K562 (cell line): ENCODE results near the gene MED16. TPM values are rescaled to one million over a fixed set of nuclear protein-coding genes. Genes with fewer than 3 reads are reported as not detected.
A peak's percentile ranks its signal among the peaks of the same experiment; 100 is the strongest.

Experiments used
- CBX3 ChIP-seq, 2 experiments: IDR thresholded peaks; 1 replicate in 1 of 2; 2 replicates in 1 of 2; pipeline ENCODE4 v1.6.1; 2012; ENCODE audit warnings: inconsistent platforms in 2 of 2, low read length in 2 of 2, borderline replicate concordance in 1 of 2, control low read depth in 1 of 2
- CREB1 ChIP-seq, 2 experiments: sonication (generic) in 1 of 2; formaldehyde crosslinking in 1 of 2; IDR thresholded peaks; 2 replicates each; pipeline versions ENCODE4 v1.6.1 to v1.8.0; 2012 to 2022; ENCODE audit warnings: inconsistent platforms in 1 of 2, mild to moderate bottlenecking in 1 of 2, missing genetic modification reagents in 1 of 2, moderate library complexity in 1 of 2
- EP400 ChIP-seq: fragments of 450-650 bp; IDR thresholded peaks from 2 replicates; pipeline ENCODE4 v1.6.1; 2017; ENCODE audit warnings: antibody characterized with exemption, mild to moderate bottlenecking, moderate library complexity
- GATA2 ChIP-seq: sonication (generic); formaldehyde crosslinking; IDR thresholded peaks from 2 replicates; pipeline ENCODE4 v1.4.0; 2020; ENCODE audit warnings: mild to moderate bottlenecking, missing genetic modification reagents
- HSF4 ChIP-seq: fragments of 250-450 bp; sonication (Bioruptor Pico); IDR thresholded peaks from 2 replicates; pipeline ENCODE4 v2.1.2; 2022; ENCODE audit warnings: mild to moderate bottlenecking, moderate library complexity, borderline replicate concordance
- L3MBTL2 ChIP-seq: fragments of 450-650 bp; IDR thresholded peaks from 2 replicates; pipeline ENCODE4 v1.6.1; 2016; ENCODE audit warnings: mild to moderate bottlenecking, moderate library complexity
- MAFK ChIP-seq: IDR thresholded peaks from 2 replicates; pipeline ENCODE4 v1.6.1; 2011; ENCODE audit warnings: low read length, improper control_type of control experiment
- NFATC3 ChIP-seq: fragments of 450-650 bp; IDR thresholded peaks from 2 replicates; pipeline ENCODE4 v1.6.1; 2017; ENCODE audit warnings: mild to moderate bottlenecking
- RBM15 ChIP-seq: fragments of 200-400 bp; formaldehyde crosslinking; IDR thresholded peaks from 2 replicates; pipeline ENCODE4 v1.6.1; 2018; ENCODE audit warnings: mild to moderate bottlenecking, low read length, moderate library complexity; ENCODE audit not compliant: insufficient read depth
- SRSF7 ChIP-seq: fragments of 200-400 bp; formaldehyde crosslinking; optimal IDR thresholded peaks from 2 replicates; pipeline ENCODE3; 2017; ENCODE audit warnings: mild to moderate bottlenecking, low read depth, low read length
- TAF9B ChIP-seq: fragments of 450-650 bp; IDR thresholded peaks from 2 replicates; pipeline ENCODE4 v1.6.1; 2018; ENCODE audit warnings: mild to moderate bottlenecking; ENCODE audit not compliant: partially characterized antibody
- ZNF41 ChIP-seq: fragments of 250-450 bp; sonication (Bioruptor Pico); conservative IDR thresholded peaks from 2 replicates; pipeline ENCODE4 v1.4.0; 2020; ENCODE audit warnings: mild to moderate bottlenecking
- ZNF431 ChIP-seq: sonication (generic); formaldehyde crosslinking; IDR thresholded peaks from 2 replicates; pipeline ENCODE4 v1.8.0; 2022; ENCODE audit warnings: mild to moderate bottlenecking, missing genetic modification reagents
- ZNF57 ChIP-seq: fragments of 450-650 bp; formaldehyde crosslinking; IDR thresholded peaks from 2 replicates; pipeline ENCODE4 v1.4.0; 2020; ENCODE audit warnings: mild to moderate bottlenecking, moderate library complexity
- ZSCAN32 ChIP-seq: fragments of 450-650 bp; formaldehyde crosslinking; IDR thresholded peaks from 2 replicates; pipeline ENCODE4 v1.4.0; 2020; ENCODE audit warnings: mild to moderate bottlenecking, moderate library complexity
- polyA plus RNA-seq, 8 experiments: library from polyadenylated mRNA; depleted of rRNA in 4 of 8; stranded (reverse) in 5 of 8; unstranded in 3 of 8; fragments of >200 nt; fragmentation: Nextera tagmentation in 2 of 8; fragmentation: Illumina TruSeq in 1 of 8; extraction: Ambion mirVana in 2 of 8; extraction: Trizol in 1 of 8; gene quantifications; 2 replicates each; pipeline versions ENCODE4 v1.2.1 to v1.2.3, GENCODE V29; 2011 to 2014; ENCODE audit warnings: inconsistent platforms in 1 of 8, missing spikeins in 1 of 8
- total RNA-seq, 7 experiments: library from RNA; depleted of rRNA in 6 of 7; stranded (reverse); fragments of >200 nt in 6 of 7; fragmentation: Illumina TruSeq in 2 of 7; extraction: Trizol in 2 of 7; gene quantifications; 2 replicates each; pipeline versions ENCODE4 v1.2.1 to v1.2.3, GENCODE V29; 2011 to 2021; ENCODE audit warnings: low replicate concordance in 1 of 7
- TF ChIP-seq, protein P1 (sequence below), 3 experiments: fragments of 200-800 bp in 1 of 3; fragments of 250-450 bp in 1 of 3; fragments of 450-650 bp in 1 of 3; sonication (Bioruptor Pico) in 1 of 3; sonication (Bioruptor generic) in 1 of 3; formaldehyde crosslinking in 1 of 3; IDR thresholded peaks; 2 replicates each; pipeline versions ENCODE4 v1.6.1 to v1.8.0; 2016 to 2022; ENCODE audit warnings: mild to moderate bottlenecking in 2 of 3, missing genetic modification characterization in 2 of 3, missing compliant biosample characterization in 1 of 3, moderate library complexity in 1 of 3
- TF ChIP-seq, protein P2 (sequence below), 2 experiments: fragments of 450-650 bp in 1 of 2; sonication (generic) in 1 of 2; formaldehyde crosslinking in 1 of 2; IDR thresholded peaks in 1 of 2; conservative IDR thresholded peaks in 1 of 2; 2 replicates each; pipeline versions ENCODE4 v1.6.1 to v1.8.1; 2016 to 2023; ENCODE audit warnings: mild to moderate bottlenecking in 2 of 2, moderate library complexity in 2 of 2, inconsistent platforms in 1 of 2, missing genetic modification reagents in 1 of 2
- TF ChIP-seq, protein P3 (sequence below), 2 experiments: fragments of 450-650 bp in 1 of 2; IDR thresholded peaks; 2 replicates each; pipeline ENCODE4 v1.6.1; 2011 to 2017; ENCODE audit warnings: low read depth in 2 of 2, antibody characterized with exemption in 1 of 2, borderline replicate concordance in 1 of 2, low read length in 1 of 2, mild to moderate bottlenecking in 1 of 2, mixed read lengths in 1 of 2; ENCODE audit not compliant: control insufficient read depth in 1 of 2

The MED16 gene
- total and polyA plus RNA-seq, 9 of the 15 experiments (the other 6 are each of a cell fraction or from before 2014, with no cell fraction given): 0.89 to 59.9 (median 8.6) TPM

DNA sequence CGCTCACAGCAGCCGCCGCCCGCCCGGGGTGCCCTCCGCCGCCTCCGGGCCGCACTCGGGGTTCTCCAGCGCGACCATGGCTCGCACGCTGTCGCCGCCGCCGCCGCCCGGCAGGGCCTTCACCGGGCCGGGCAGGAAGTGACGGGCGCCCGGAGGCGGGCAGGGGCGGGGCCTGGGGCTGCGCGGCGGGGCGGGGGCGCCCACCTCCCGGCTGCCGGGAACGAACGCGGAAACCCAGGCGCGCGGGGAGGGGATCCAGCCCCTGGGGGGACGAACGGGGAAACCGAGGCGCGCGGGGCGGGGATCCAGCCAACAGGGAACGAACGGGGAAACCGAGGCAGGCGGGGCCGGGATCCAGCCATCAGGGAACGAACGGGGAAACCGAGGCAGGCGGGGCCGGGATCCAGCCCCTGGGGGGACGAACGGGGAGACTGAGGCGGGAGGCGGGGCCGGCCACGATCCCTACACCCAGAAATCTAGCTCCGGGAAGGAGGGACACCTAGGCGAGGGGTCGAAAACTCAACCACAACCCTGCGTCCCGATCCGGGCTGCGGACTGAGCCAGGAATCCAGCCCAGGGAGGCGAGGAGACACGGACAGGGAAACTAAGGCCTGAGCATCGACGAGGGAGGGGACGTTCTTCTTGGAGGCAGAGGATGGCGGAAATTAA, 20.2 kb upstream of the MED16 start, which contains the start of gene R3HDM4 (continued):
- TF ChIP-seq CBX3 (IDR thresholded peaks at IDR 0.05; ENCODE audit: borderline replicate concordance in 1 of 2, low read length in 2 of 2) (no peak), HSF4 (CRISPR knock-in tag) (no peak), RBM15 (no peak), ZSCAN32 (CRISPR knock-in tag) (0 out of 2 replicates have a peak, but pooled peaks have one; percentile 8), ZNF431 (CRISPR knock-in tag) (no peak), EP400 (no peak), ZNF57 (CRISPR knock-in tag) (no peak), MAFK (no peak), NFATC3 (no peak), GATA2 (CRISPR knock-in tag) (no peak), SRSF7 (no peak), ZNF41 (CRISPR knock-in tag) (no peak), TAF9B (no peak), L3MBTL2 (no peak), CREB1 (IDR thresholded peaks at IDR 0.05) (peak; percentile 30; the same call in 1 of the 2 replicates), CREB1 (CRISPR knock-in tag; IDR thresholded peaks at IDR 0.05) (no peak)
- TF ChIP-seq, protein P1, sequence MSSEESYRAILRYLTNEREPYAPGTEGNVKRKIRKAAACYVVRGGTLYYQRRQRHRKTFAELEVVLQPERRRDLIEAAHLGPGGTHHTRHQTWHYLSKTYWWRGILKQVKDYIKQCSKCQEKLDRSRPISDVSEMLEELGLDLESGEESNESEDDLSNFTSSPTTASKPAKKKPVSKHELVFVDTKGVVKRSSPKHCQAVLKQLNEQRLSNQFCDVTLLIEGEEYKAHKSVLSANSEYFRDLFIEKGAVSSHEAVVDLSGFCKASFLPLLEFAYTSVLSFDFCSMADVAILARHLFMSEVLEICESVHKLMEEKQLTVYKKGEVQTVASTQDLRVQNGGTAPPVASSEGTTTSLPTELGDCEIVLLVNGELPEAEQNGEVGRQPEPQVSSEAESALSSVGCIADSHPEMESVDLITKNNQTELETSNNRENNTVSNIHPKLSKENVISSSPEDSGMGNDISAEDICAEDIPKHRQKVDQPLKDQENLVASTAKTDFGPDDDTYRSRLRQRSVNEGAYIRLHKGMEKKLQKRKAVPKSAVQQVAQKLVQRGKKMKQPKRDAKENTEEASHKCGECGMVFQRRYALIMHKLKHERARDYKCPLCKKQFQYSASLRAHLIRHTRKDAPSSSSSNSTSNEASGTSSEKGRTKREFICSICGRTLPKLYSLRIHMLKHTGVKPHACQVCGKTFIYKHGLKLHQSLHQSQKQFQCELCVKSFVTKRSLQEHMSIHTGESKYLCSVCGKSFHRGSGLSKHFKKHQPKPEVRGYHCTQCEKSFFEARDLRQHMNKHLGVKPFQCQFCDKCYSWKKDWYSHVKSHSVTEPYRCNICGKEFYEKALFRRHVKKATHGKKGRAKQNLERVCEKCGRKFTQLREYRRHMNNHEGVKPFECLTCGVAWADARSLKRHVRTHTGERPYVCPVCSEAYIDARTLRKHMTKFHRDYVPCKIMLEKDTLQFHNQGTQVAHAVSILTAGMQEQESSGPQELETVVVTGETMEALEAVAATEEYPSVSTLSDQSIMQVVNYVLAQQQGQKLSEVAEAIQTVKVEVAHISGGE (CRISPR knock-in tag; IDR thresholded peaks at IDR 0.05): peak in 1 of 3 experiments; percentile 75; a peak in 2 of 6 replicates
- TF ChIP-seq, protein P2, sequence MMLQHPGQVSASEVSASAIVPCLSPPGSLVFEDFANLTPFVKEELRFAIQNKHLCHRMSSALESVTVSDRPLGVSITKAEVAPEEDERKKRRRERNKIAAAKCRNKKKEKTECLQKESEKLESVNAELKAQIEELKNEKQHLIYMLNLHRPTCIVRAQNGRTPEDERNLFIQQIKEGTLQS (IDR thresholded peaks at IDR 0.05): no peak
- TF ChIP-seq, protein P2 (CRISPR knock-in tag; conservative IDR thresholded peaks at IDR 0.05): no peak
- TF ChIP-seq, protein P3, sequence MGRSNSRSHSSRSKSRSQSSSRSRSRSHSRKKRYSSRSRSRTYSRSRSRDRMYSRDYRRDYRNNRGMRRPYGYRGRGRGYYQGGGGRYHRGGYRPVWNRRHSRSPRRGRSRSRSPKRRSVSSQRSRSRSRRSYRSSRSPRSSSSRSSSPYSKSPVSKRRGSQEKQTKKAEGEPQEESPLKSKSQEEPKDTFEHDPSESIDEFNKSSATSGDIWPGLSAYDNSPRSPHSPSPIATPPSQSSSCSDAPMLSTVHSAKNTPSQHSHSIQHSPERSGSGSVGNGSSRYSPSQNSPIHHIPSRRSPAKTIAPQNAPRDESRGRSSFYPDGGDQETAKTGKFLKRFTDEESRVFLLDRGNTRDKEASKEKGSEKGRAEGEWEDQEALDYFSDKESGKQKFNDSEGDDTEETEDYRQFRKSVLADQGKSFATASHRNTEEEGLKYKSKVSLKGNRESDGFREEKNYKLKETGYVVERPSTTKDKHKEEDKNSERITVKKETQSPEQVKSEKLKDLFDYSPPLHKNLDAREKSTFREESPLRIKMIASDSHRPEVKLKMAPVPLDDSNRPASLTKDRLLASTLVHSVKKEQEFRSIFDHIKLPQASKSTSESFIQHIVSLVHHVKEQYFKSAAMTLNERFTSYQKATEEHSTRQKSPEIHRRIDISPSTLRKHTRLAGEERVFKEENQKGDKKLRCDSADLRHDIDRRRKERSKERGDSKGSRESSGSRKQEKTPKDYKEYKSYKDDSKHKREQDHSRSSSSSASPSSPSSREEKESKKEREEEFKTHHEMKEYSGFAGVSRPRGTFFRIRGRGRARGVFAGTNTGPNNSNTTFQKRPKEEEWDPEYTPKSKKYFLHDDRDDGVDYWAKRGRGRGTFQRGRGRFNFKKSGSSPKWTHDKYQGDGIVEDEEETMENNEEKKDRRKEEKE (IDR thresholded peaks at IDR 0.05; ENCODE audit: borderline replicate concordance in 1 of 2, control insufficient read depth in 1 of 2, low read depth in 2 of 2, low read length in 1 of 2): no peak
